Measurements from ENCODE around the gene CASP9. TPM values are rescaled to one million over a fixed set of nuclear protein-coding genes. Genes with fewer than 3 reads are reported as not detected.
"Not testable (repeated sequence)": the region's sequence is repeated elsewhere in the genome, so short reads cannot be mapped to it uniquely, and the experiment has no call there.

The CASP9 gene
- total RNA-seq, 1 donor from 2014 or later, result 8.5 TPM

GRCh38 chr1:15483971-15484370 lies 40.0 kb downstream of the CASP9 start:
- DNase-seq (ENCODE audit: low read depth) (no peak), FAIRE-seq (no peak)
- no peaks in the 10 kb centered on the region for H3K9me3 ChIP-seq (ENCODE audit: insufficient read depth, low read depth, low read length)
- H3K27ac ChIP-seq (ENCODE audit: low read depth, low read length), result no peak overlapping the region
- Mint-ChIP-seq H3K4me1 (ENCODE audit: low read depth, unreplicated experiment) (no peaks in the 10 kb centered on the region), H3K27me3 (ENCODE audit: low read depth, unreplicated experiment) (no peaks in the 10 kb centered on the region), H3K27ac (ENCODE audit: unreplicated experiment) (no peak overlapping the region), H3K36me3 (ENCODE audit: low read depth, unreplicated experiment) (peaks cover 11% of the 10 kb centered on the region), H3K9me3 (ENCODE audit: unreplicated experiment) (peaks cover 1% of the 10 kb centered on the region), H3K4me3 (ENCODE audit: unreplicated experiment) (no peak overlapping the region)
- no peaks in the 10 kb centered on the region for H4K20me1 ChIP-seq (ENCODE audit: insufficient read depth, low read length)
- no peak overlapping the region for H3K9ac ChIP-seq (ENCODE audit: low read length)
- no peaks in the 10 kb centered on the region for H3K27me3 ChIP-seq (ENCODE audit: insufficient read depth, low read length)
- H3K36me3 ChIP-seq (ENCODE audit: insufficient read depth, low read length), result no peaks in the 10 kb centered on the region
- no peak overlapping the region for H3K4me3 ChIP-seq (ENCODE audit: insufficient read depth, low read depth, low read length)
- no peak overlapping the region for H3K4me2 ChIP-seq (ENCODE audit: low read length)
- H3K79me2 ChIP-seq (ENCODE audit: insufficient read depth, low read length), result no peaks in the 10 kb centered on the region
- TF ChIP-seq EZH2 (IDR thresholded peaks at IDR 0.05; ENCODE audit: insufficient read depth, low read length), result no peak
- TF ChIP-seq, protein P1, sequence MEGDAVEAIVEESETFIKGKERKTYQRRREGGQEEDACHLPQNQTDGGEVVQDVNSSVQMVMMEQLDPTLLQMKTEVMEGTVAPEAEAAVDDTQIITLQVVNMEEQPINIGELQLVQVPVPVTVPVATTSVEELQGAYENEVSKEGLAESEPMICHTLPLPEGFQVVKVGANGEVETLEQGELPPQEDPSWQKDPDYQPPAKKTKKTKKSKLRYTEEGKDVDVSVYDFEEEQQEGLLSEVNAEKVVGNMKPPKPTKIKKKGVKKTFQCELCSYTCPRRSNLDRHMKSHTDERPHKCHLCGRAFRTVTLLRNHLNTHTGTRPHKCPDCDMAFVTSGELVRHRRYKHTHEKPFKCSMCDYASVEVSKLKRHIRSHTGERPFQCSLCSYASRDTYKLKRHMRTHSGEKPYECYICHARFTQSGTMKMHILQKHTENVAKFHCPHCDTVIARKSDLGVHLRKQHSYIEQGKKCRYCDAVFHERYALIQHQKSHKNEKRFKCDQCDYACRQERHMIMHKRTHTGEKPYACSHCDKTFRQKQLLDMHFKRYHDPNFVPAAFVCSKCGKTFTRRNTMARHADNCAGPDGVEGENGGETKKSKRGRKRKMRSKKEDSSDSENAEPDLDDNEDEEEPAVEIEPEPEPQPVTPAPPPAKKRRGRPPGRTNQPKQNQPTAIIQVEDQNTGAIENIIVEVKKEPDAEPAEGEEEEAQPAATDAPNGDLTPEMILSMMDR (IDR thresholded peaks at IDR 0.05; ENCODE audit: insufficient read depth, low read depth, low read length), result no peak
- H3K4me1 ChIP-seq (ENCODE audit: insufficient read depth, low read length), result no peaks in the 10 kb centered on the region
- no peak overlapping the region for H2AFZ ChIP-seq (ENCODE audit: low read depth, low read length)

DNA sequence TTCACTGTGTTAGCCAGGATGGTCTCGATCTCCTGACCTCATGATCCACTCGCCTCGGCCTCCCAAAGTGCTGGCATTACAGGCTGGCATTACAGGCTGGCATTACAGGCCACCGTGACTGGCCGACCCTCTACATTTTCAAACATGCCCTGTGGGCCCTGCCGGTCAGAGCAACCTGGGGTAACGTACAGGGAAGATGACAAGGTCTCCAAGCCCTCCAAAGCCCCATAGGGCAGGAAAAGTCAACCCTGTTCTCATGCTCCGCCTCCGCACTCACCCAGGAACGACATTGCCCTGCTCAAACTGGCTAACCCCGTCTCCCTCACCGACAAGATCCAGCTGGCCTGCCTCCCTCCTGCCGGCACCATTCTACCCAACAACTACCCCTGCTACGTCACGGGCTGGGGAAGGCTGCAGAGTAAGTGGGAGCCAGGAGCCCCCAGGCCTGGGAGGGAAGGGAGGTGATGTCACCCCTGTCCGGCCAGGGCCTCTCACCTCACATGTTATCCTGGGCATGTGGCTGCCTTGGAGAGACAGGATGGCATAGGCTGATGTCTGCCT lies 41.0 kb downstream of the CASP9 start:
- not testable (repeated sequence) for H3K9me3 ChIP-seq (ENCODE audit: insufficient read depth, low read depth, low read length); H2AFZ ChIP-seq (ENCODE audit: low read depth, low read length); H3K27ac ChIP-seq (ENCODE audit: low read depth, low read length); H3K27ac Mint-ChIP-seq (ENCODE audit: unreplicated experiment); H3K79me2 ChIP-seq (ENCODE audit: insufficient read depth, low read length); FAIRE-seq; H3K4me3 ChIP-seq (ENCODE audit: insufficient read depth, low read depth, low read length); H3K4me1 ChIP-seq (ENCODE audit: insufficient read depth, low read length); H3K27me3 Mint-ChIP-seq (ENCODE audit: low read depth, unreplicated experiment); H4K20me1 ChIP-seq (ENCODE audit: insufficient read depth, low read length); H3K36me3 ChIP-seq (ENCODE audit: insufficient read depth, low read length); H3K4me3 Mint-ChIP-seq (ENCODE audit: unreplicated experiment); DNase-seq (ENCODE audit: low read depth); H3K9ac ChIP-seq (ENCODE audit: low read length); H3K4me1 Mint-ChIP-seq (ENCODE audit: low read depth, unreplicated experiment); H3K4me2 ChIP-seq (ENCODE audit: low read length); H3K27me3 ChIP-seq (ENCODE audit: insufficient read depth, low read length); H3K9me3 Mint-ChIP-seq (ENCODE audit: unreplicated experiment)
- H3K36me3 Mint-ChIP-seq (ENCODE audit: low read depth, unreplicated experiment), result peaks cover 11% of the 10 kb centered on the region

- not testable (repeated sequence) for H3K79me2 ChIP-seq (ENCODE audit: insufficient read depth, low read length); FAIRE-seq; H3K4me3 Mint-ChIP-seq (ENCODE audit: unreplicated experiment); H3K4me2 ChIP-seq (ENCODE audit: low read length); DNase-seq (ENCODE audit: low read depth); H3K27ac ChIP-seq (ENCODE audit: low read depth, low read length); H3K4me1 Mint-ChIP-seq (ENCODE audit: low read depth, unreplicated experiment); H2AFZ ChIP-seq (ENCODE audit: low read depth, low read length); H3K4me1 ChIP-seq (ENCODE audit: insufficient read depth, low read length); H4K20me1 ChIP-seq (ENCODE audit: insufficient read depth, low read length); H3K36me3 ChIP-seq (ENCODE audit: insufficient read depth, low read length); H3K9ac ChIP-seq (ENCODE audit: low read length); H3K27ac Mint-ChIP-seq (ENCODE audit: unreplicated experiment); H3K27me3 ChIP-seq (ENCODE audit: insufficient read depth, low read length); H3K4me3 ChIP-seq (ENCODE audit: insufficient read depth, low read depth, low read length); H3K9me3 Mint-ChIP-seq (ENCODE audit: unreplicated experiment); H3K9me3 ChIP-seq (ENCODE audit: insufficient read depth, low read depth, low read length); H3K27me3 Mint-ChIP-seq (ENCODE audit: low read depth, unreplicated experiment)
- peaks cover 11% of the 10 kb centered on the region for H3K36me3 Mint-ChIP-seq (ENCODE audit: low read depth, unreplicated experiment)
Observed at GRCh38 chr1:15482455-15482854, 41.6 kb downstream of the CASP9 start.
